Measurements from ENCODE around the gene RSU1.

DNA sequence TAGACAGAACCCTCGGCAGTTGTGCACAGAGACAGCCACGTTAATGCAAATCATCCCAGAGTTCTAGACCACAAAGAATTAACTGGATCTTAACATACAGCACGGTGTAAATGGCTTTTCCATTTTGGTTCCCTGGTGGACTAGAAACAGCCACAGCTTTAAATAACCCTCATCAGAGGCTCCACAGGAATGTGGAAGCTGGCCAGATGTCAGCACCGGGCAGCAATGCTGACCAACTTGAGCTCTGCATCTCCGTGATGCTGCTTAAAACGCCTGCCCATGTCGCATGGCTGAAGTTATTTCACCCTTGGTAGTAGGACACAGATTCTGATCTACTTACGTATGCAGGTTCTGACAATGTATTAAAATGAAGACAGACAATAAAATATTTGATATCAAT, 24.5 kb downstream of the RSU1 start:
- TF ChIP-seq POLR2A (IDR thresholded peaks at IDR 0.05), result no peak
- TF ChIP-seq, protein P1, sequence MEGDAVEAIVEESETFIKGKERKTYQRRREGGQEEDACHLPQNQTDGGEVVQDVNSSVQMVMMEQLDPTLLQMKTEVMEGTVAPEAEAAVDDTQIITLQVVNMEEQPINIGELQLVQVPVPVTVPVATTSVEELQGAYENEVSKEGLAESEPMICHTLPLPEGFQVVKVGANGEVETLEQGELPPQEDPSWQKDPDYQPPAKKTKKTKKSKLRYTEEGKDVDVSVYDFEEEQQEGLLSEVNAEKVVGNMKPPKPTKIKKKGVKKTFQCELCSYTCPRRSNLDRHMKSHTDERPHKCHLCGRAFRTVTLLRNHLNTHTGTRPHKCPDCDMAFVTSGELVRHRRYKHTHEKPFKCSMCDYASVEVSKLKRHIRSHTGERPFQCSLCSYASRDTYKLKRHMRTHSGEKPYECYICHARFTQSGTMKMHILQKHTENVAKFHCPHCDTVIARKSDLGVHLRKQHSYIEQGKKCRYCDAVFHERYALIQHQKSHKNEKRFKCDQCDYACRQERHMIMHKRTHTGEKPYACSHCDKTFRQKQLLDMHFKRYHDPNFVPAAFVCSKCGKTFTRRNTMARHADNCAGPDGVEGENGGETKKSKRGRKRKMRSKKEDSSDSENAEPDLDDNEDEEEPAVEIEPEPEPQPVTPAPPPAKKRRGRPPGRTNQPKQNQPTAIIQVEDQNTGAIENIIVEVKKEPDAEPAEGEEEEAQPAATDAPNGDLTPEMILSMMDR (IDR thresholded peaks at IDR 0.05), result no peak
- no peak for TF ChIP-seq POLR2AphosphoS5 (IDR thresholded peaks at IDR 0.05)
- TF ChIP-seq EP300 (IDR thresholded peaks at IDR 0.05), result no peak
